GM12873 (cell line): Measurements from ENCODE around the gene HOXB7.

Experiments
- CTCF ChIP-seq: IDR thresholded peaks from 2 replicates; pipeline ENCODE4 v1.5.1; 2012; ENCODE audit warnings: low read depth, mild to moderate bottlenecking, moderate library complexity, low read length, control low read depth; ENCODE audit not compliant: insufficient read depth; ENCODE audit errors: missing control alignments

Gene HOXB7

DNA sequence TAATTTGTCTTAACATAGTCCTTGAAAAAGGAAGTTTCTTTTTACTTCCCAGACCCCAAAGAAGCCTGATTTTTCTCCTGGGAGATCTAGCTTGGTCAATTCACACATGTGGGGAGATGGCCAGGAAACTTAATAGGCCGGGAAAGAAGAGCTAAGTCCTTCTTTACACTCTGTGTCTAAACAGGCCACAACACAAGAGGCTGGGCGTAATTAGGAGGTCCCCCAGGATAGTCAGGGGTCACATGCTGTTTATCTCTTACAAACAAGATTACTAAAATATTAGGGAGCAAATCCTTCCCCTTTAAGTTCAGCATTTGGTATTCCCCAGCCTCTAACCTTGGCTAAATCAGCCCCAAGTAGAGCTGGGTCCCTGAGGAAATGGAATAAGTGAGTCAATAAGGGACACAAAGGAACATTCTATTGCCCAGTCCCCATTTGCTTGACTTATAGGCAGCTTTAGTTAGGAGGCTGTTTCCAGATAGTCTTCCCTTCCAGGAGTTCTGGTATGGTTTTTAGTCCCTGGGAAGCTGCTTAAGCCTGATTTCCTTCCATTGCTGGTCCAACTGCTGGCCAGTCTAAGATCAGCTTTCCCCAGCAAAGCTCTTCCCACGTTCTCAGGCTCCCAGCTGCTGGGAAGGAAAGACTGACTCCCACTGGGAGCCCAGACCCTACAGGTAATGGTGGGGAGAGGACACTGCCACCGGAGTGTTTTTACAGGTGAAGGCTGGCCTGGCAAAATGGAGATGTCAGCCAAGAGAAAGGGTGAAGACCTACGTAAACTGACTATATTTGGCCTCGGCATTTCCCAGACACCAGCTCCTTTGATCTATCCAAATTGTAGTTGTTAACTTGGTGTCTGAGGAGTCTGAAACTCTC, 29.4 kb upstream of the HOXB7 start:
- TF ChIP-seq CTCF, result no peak

GRCh38 chr17:48639136-48639535, 28.3 kb upstream of the HOXB7 start:
- no peak for TF ChIP-seq CTCF

DNA sequence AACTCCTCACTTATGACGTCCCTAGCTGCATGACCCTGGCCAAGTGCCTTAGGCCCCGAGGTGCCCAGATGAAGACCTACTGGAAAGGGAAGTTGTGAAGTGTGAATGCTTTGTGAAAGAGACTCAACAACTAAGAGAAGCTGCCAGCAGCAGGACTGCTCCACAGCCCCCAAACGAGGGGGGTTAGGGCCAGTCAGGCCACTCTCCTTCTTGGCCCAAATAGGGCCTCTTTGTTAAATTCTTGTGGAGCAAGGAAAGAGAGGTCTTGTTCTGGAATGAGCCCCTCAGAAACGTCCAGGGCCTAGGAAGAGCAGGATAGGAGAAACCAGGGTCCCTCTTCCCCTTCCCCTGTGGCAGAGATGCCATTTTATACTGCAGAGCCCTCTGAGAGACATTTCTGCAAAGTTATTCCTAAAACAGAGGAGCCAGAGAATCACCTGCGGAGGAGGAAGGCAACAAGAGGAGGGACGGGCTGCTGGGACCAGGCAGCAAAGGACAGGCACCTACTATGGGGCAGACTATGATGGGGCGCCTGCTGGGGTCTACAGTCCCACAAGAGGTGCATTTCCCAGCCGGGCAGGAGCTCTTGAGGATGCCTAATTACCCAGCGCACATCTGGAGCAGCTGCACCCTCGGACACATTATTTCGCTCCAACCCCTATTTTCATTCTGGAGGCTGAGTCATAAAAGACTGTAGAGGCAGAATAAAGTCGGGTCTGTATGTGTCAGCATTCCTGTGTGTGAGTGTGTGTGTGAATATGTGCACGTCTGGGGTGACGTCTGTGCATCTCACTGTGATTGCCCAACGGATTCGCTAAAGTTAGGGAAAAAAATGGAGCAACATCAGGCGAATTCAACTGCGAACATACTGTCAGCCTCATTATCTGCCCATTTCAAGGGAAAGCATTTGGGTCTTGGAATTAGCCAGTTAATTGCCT, 26.8 kb upstream of the HOXB7 start:
- no peak for TF ChIP-seq CTCF

DNA sequence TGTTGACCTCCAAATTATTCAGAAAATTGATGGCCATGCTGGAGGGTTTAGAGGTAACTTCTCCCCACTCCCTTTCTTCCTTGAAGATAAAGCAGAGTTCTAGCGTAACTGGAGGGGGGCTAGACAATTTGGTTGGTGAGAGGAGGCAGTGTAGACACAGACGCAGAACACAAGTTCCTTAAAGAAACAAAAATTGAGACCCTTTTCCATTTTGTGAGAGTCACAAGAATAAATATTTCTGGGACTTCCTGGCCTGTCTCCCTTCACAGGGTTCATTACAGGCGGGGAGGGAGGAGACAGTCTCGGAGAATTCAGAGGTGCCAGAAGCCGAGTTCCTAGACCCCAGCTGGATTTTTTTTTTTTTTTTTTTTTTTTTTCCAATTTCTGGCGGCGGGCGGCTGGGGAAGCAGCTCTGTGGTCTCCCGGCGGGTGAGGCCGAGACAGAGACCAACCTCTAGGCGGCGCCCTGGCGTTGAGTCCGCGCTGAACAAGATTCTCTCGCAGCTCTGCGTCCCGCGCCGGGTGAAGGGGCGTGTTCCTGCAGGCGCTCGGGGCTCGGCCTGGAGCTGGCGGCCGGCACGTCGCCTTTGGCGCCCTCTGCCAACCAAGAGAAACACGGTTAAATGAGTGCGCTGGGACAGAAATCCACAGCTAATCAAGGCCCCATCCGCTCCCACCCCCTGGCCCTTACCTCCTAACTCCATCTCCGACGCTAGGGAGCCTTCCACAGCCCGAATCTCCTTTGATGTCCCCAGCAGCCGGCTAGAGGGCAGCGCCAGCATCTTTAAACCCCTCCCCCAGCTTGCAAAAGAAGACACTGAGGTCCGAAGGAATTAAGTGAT, 25.6 kb upstream of the HOXB7 start:
- peak; percentile 79 for TF ChIP-seq CTCF

GRCh38 chr17:48634493-48635208, 23.8 kb upstream of the HOXB7 start:
- TF ChIP-seq CTCF, result no peak

- no peak for TF ChIP-seq CTCF
These were observed 22.5 kb upstream of the HOXB7 start for GRCh38 chr17:48633266-48633677.
